Measurements from ENCODE around the gene CCL27.

Gene CCL27

DNA sequence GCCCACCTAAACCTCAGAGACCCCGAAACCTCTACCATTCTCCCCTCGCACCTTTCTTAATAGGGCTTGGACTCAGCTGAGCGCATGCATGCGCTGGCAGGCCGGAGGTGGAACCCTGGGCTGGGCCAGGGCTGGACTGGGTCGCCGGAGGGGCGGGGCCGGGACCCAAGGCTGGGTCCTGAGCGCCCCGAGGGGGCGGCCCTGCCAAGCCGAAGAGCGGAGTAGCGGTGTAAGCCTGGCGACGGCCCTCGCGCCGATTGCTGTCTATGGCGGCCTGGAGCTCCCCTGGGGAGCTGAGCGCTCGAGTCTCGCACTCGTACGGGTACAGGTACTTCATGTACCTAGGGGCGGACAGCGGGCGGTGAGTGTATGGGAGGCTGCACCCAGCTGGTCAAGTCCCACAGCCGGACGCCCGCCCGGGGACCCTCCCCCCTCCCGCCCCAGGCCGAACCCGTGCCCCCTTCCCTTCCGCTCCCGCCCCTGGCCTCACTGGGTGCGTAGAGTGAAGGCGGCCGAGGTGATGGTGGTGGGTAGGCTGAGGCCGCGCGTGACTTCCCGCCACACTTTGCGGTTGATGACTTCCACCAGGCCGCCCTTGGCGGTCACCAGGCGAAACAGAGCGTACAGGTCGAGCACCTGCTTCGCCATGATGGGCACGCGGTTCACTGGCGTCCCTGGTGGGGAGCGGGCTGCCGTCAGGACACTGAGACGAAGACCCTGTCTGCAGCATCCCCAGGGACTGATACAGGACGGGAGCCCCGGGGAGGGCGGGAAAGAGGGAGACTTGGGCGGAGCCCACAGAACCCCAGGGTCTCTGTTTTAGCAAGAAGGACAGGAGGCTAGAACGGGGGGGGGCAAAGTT, 38.9 kb downstream of the CCL27 start:
- TF ChIP-seq, protein P1, sequence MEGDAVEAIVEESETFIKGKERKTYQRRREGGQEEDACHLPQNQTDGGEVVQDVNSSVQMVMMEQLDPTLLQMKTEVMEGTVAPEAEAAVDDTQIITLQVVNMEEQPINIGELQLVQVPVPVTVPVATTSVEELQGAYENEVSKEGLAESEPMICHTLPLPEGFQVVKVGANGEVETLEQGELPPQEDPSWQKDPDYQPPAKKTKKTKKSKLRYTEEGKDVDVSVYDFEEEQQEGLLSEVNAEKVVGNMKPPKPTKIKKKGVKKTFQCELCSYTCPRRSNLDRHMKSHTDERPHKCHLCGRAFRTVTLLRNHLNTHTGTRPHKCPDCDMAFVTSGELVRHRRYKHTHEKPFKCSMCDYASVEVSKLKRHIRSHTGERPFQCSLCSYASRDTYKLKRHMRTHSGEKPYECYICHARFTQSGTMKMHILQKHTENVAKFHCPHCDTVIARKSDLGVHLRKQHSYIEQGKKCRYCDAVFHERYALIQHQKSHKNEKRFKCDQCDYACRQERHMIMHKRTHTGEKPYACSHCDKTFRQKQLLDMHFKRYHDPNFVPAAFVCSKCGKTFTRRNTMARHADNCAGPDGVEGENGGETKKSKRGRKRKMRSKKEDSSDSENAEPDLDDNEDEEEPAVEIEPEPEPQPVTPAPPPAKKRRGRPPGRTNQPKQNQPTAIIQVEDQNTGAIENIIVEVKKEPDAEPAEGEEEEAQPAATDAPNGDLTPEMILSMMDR (IDR thresholded peaks at IDR 0.05), result no peak
- H3K9me3 Mint-ChIP-seq, result no peaks in the 10 kb centered on the region
- H3K4me3 Mint-ChIP-seq, result no peak overlapping the region
- peaks cover 32% of the 10 kb centered on the region for H3K4me1 Mint-ChIP-seq
- no peak for DNase-seq
- no peaks in the 10 kb centered on the region for H3K36me3 Mint-ChIP-seq (ENCODE audit: low read depth)
- H3K27ac Mint-ChIP-seq, result no peak overlapping the region
- peaks cover 65% of the 10 kb centered on the region for H3K27me3 Mint-ChIP-seq (ENCODE audit: low read depth, poor library complexity)

DNA sequence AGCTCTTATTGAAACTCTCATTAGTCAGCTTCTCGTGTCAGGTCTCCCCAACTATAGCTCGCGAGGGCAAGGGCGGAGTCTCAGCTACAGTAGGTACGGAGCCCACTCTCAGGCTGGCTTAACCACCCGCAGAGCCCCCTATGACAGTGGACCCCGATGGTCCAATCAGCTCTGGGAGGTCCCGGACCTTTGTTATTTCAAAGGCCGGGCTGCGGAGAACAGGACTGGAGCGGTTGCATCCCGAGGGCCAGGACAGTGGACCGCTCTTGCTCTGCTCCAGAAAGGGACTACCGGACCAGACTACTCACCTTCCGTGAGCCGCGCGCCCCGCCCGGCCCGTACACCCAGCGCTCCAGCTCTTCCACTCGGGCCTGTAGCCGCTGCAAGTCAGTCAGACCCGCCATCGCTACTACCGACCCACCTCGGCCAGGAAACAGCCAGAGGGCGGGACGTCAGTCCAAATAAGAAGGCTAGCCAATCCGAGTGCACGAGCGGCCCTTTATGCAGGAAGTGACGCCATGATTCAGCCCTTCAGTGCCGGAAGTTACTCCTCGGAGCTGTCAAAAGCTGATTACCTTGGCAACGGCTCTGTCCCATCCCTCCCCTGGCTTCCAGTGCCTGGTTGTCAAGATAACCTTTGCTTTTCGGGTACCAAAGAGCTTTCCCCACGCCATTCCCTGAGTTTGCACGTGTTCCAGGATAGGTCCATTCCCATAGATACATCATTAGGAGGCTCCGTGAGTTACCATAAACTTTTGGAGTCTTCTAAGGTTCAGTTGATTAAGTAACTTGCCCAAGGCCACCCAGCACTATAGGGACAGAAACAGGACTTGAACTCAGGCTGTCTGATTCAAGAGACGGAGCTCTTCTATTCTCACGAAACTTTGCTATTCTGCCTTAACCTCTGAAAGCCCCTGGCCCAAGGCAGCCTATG, 42.1 kb downstream of the CCL27 start, which contains the start of gene DCTN3:
TSS of gene DCTN3 (minus strand) at position 435 of the 934 bp plus-strand sequence. CDS start at position 404, 31 bp downstream.
- H3K9me3 Mint-ChIP-seq, result no peaks in the 10 kb centered on the region
- no peak within 1 kb of the TSS for H3K27ac Mint-ChIP-seq
- H3K36me3 Mint-ChIP-seq (ENCODE audit: low read depth), result peaks cover 9% of the 10 kb centered on the region
- H3K27me3 Mint-ChIP-seq (ENCODE audit: low read depth, poor library complexity), result peaks cover 33% of the 10 kb centered on the region
- peak within 1 kb of the TSS; percentile 93 for H3K4me3 Mint-ChIP-seq
- DNase-seq, result peak; percentile 86
- TF ChIP-seq, protein P1 (IDR thresholded peaks at IDR 0.05), result no peak
- peaks cover 23% of the 10 kb centered on the region for H3K4me1 Mint-ChIP-seq

DNA sequence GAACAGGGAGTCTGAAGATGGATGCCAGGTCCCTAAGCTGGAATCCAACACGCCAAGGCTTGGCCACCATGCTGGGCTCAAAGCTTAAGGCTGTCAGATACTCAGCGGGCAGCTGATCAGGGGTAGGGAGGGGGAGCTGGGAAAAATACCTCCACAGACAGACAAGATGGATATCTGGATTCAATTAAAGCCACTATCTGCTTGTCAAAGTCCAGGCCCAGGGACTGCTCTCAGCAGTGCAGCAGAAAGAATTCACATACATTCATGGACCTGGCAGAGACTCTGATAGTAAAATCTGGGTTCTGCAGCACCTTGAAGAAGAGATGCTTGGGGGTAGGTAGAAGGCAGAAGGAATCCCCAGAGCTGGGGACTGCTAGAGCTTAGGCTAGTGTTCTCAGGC, 47.3 kb downstream of the CCL27 start:
- H3K4me1 Mint-ChIP-seq, result peaks cover 46% of the 10 kb centered on the region
- TF ChIP-seq, protein P1 (IDR thresholded peaks at IDR 0.05), result no peak
- no peak overlapping the region for H3K4me3 Mint-ChIP-seq
- H3K36me3 Mint-ChIP-seq (ENCODE audit: low read depth), result peaks cover 20% of the 10 kb centered on the region
- H3K27me3 Mint-ChIP-seq (ENCODE audit: low read depth, poor library complexity), result peaks cover 6% of the 10 kb centered on the region
- H3K27ac Mint-ChIP-seq, result no peak overlapping the region
- H3K9me3 Mint-ChIP-seq, result no peaks in the 10 kb centered on the region
- DNase-seq, result no peak

DNA sequence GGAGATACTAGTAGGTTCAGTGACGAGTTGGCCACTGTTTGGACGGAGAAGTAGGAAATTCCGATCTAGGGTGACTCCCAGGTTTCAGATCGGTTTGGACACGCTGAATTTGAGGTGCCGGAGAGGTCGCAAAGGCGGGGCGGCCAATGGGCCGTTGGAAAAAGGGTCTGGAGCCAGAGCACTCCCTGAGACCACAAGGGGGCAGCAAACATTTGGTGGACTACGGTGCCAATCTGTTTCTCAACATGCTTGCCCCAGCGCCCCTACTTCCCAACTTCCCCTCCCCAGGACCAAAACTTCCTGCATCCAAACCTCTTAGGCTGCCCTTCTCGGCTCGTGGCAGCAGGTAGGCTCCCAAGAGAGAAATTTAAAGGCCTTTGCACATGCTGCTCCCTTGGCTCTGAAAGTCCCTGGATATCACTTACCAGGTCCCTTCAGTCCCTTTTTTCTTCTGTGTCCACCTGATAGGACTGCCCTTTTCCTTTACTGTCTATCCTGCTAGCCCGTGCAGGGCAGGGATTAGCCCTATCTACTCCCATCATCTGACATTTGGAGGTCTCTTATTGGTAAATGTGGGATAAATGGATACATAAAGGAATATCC, 49.6 kb downstream of the CCL27 start:
- Mint-ChIP-seq H3K4me3 (peak overlapping the region; percentile 94), H3K27me3 (ENCODE audit: low read depth, poor library complexity) (peaks cover 6% of the 10 kb centered on the region), H3K27ac (peak overlapping the region; percentile 34), H3K9me3 (no peaks in the 10 kb centered on the region), H3K36me3 (ENCODE audit: low read depth) (peaks cover 24% of the 10 kb centered on the region), H3K4me1 (peaks cover 36% of the 10 kb centered on the region)
- peak; percentile 81 for DNase-seq
- TF ChIP-seq, protein P1 (IDR thresholded peaks at IDR 0.05), result peak; percentile 76
